Measurements from ENCODE around the gene RAB40B. TPM values are rescaled to one million over a fixed set of nuclear protein-coding genes. Genes with fewer than 3 reads are reported as not detected.

RAB40B gene
- total RNA-seq, 2 experiments from 2014 or later: 1.6 to 2.0 TPM

- Mint-ChIP-seq H3K9me3 (no peaks in the 10 kb centered on the region), H3K4me1 (ENCODE audit: low read depth) (no peaks in the 10 kb centered on the region), H3K27me3 (no peaks in the 10 kb centered on the region), H3K27ac (no peak overlapping the region), H3K36me3 (ENCODE audit: low read depth) (peaks cover 15% of the 10 kb centered on the region), H3K4me3 (no peak overlapping the region)
- H3K36me3 ChIP-seq (ENCODE audit: insufficient read depth, low read length): no peaks in the 10 kb centered on the region
- no peak overlapping the region for H3K27ac ChIP-seq (ENCODE audit: low read depth in 1 of 2, low read length in 2 of 2)
- DNase-seq (no peak), ATAC-seq (ENCODE audit: poor library complexity) (no peak)
- no peak for TF ChIP-seq CTCF (IDR thresholded peaks at IDR 0.05)
- H3K9me3 ChIP-seq (ENCODE audit: control insufficient read depth in 1 of 2, insufficient read depth in 1 of 2, low read length in 2 of 2): peaks cover 9 to 14% of the 10 kb centered on the region in 2 experiments
- ChIA-PET CTCF (no interaction called here), POLR2A (no interaction called here)
- intact Hi-C loops (cut with DNase I, micrococcal nuclease): no loop called here
- H3K4me1 ChIP-seq (ENCODE audit: insufficient read depth, low read length): no peaks in the 10 kb centered on the region
- H3K4me3 ChIP-seq (ENCODE audit: low read length): no peak overlapping the region
- H3K27me3 ChIP-seq (ENCODE audit: control insufficient read depth in 1 of 2, insufficient read depth in 2 of 2, low read length in 2 of 2): no peaks in the 10 kb centered on the region
Observed at GRCh38 chr17:82685291-82685690, 13.2 kb downstream of the RAB40B start.

- intact Hi-C loops (cut with DNase I, micrococcal nuclease): no loop called here
- no peak for DNase-seq
- H3K4me1 Mint-ChIP-seq (ENCODE audit: low read depth): no peaks in the 10 kb centered on the region
Observed at GRCh38 chr17:82684228-82684841, 14.2 kb downstream of the RAB40B start.

GRCh38 chr17:82683534-82683933 lies 15.0 kb downstream of the RAB40B start:
- no peaks in the 10 kb centered on the region for H3K4me1 ChIP-seq (ENCODE audit: insufficient read depth, low read length)
- Mint-ChIP-seq H3K4me3 (no peak overlapping the region), H3K27me3 (no peaks in the 10 kb centered on the region), H3K27ac (no peak overlapping the region), H3K36me3 (ENCODE audit: low read depth) (peaks cover 10% of the 10 kb centered on the region), H3K4me1 (ENCODE audit: low read depth) (no peaks in the 10 kb centered on the region), H3K9me3 (no peaks in the 10 kb centered on the region)
- H3K27ac ChIP-seq (ENCODE audit: low read depth in 1 of 2, low read length in 2 of 2): no peak overlapping the region
- ChIA-PET CTCF (no interaction called here), POLR2A (no interaction called here)
- DNase-seq: no peak
- H3K9me3 ChIP-seq (ENCODE audit: control insufficient read depth in 1 of 2, insufficient read depth in 1 of 2, low read length in 2 of 2): peaks cover 12 to 14% of the 10 kb centered on the region in 2 experiments
- intact Hi-C loops (cut with DNase I, micrococcal nuclease): no loop called here
- ATAC-seq (ENCODE audit: poor library complexity): no peak
- H3K4me3 ChIP-seq (ENCODE audit: low read length): no peak overlapping the region
- TF ChIP-seq CTCF (IDR thresholded peaks at IDR 0.05): no peak
- H3K36me3 ChIP-seq (ENCODE audit: insufficient read depth, low read length): no peaks in the 10 kb centered on the region
- H3K27me3 ChIP-seq (ENCODE audit: control insufficient read depth in 1 of 2, insufficient read depth in 2 of 2, low read length in 2 of 2): no peaks in the 10 kb centered on the region

More at GRCh38 chr17:82684228-82684841, 14.2 kb downstream of the RAB40B start:
- no peak overlapping the region for H3K4me3 Mint-ChIP-seq
- TF ChIP-seq CTCF (IDR thresholded peaks at IDR 0.05): no peak
- ChIA-PET POLR2A (no interaction called here), CTCF (no interaction called here)
- H3K36me3 Mint-ChIP-seq (ENCODE audit: low read depth): peaks cover 10% of the 10 kb centered on the region
- H3K27me3 ChIP-seq (ENCODE audit: control insufficient read depth in 1 of 2, insufficient read depth in 2 of 2, low read length in 2 of 2): no peaks in the 10 kb centered on the region
- no peaks in the 10 kb centered on the region for H3K36me3 ChIP-seq (ENCODE audit: insufficient read depth, low read length)
- no peaks in the 10 kb centered on the region for H3K27me3 Mint-ChIP-seq
- no peaks in the 10 kb centered on the region for H3K4me1 ChIP-seq (ENCODE audit: insufficient read depth, low read length)
- no peak for ATAC-seq (ENCODE audit: poor library complexity)
- H3K9me3 Mint-ChIP-seq: no peaks in the 10 kb centered on the region
- no peak overlapping the region for H3K27ac Mint-ChIP-seq
- H3K4me3 ChIP-seq (ENCODE audit: low read length): no peak overlapping the region
- H3K27ac ChIP-seq (ENCODE audit: low read depth in 1 of 2, low read length in 2 of 2): no peak overlapping the region
- H3K9me3 ChIP-seq (ENCODE audit: control insufficient read depth in 1 of 2, insufficient read depth in 1 of 2, low read length in 2 of 2): peaks cover 12 to 14% of the 10 kb centered on the region in 2 experiments
